B cell (primary cell): ENCODE measurements around the gene NME5. TPM values are rescaled to one million over a fixed set of nuclear protein-coding genes. Genes with fewer than 3 reads are reported as not detected.

Experiments used
- ATAC-seq: fragments of 200-7000 bp; cut with Tn5 transposase; one replicate; pipeline ENCODE4 v1.10.0; 2021; ENCODE audit warnings: low read depth, mild to moderate bottlenecking, moderate number of reproducible peaks, moderate library complexity
- CTCF ChIA-PET: fragments of 350-600 bp; sonication (Branson Sonifier 250); formaldehyde crosslinking; loops from one replicate; lab custom pipeline; 2021; ENCODE audit warnings: antibody characterized with exemption, inconsistent platforms; lab: Charles Lee
- POLR2A ChIA-PET: fragments of 350-600 bp; sonication (Branson Sonifier 250); formaldehyde crosslinking; loops from one replicate; lab custom pipeline; 2021; ENCODE audit warnings: antibody characterized with exemption; lab: Charles Lee
- DNase-seq: peaks from one replicate; pipeline ENCODE4 v3.0.0; 2013
- H2AFZ ChIP-seq: 2 replicates; pipeline ENCODE4 v1.6.1; 2012; ENCODE audit warnings: mild to moderate bottlenecking, low read depth, low read length; ENCODE audit not compliant: insufficient read depth, poor library complexity, severe bottlenecking
- H3K27ac ChIP-seq, 2 donors: 1 replicate in 1 of 2; 2 replicates in 1 of 2; pipeline ENCODE4 v1.5.1; 2012 to 2013; ENCODE audit warnings: low read length in 2 of 2, mild to moderate bottlenecking in 2 of 2, moderate library complexity in 1 of 2
- H3K27me3 ChIP-seq, 4 experiments: fragments of 200-600 bp in 1 of 4; sonication (generic) in 1 of 4; replicated peaks in 1 of 4; 1 replicate in 2 of 4; 2 replicates in 2 of 4; pipeline versions ENCODE4 v1.6.1 to v1.7.0; 2013 to 2016; ENCODE audit warnings: low read length in 3 of 4, mild to moderate bottlenecking in 2 of 4, mixed read lengths in 1 of 4, moderate library complexity in 1 of 4; ENCODE audit not compliant: insufficient read depth in 4 of 4, control insufficient read depth in 3 of 4; ENCODE audit errors: control extremely low read depth in 1 of 4
- H3K36me3 ChIP-seq, 2 experiments: replicated peaks in 1 of 2; 1 replicate in 1 of 2; 2 replicates in 1 of 2; pipeline versions ENCODE4 v1.6.1 to v1.7.1; 2013; ENCODE audit warnings: low read length in 1 of 2; ENCODE audit not compliant: insufficient read depth in 2 of 2, control insufficient read depth in 1 of 2; ENCODE audit errors: control extremely low read depth in 1 of 2, extremely low read depth in 1 of 2
- H3K4me1 ChIP-seq, 2 donors: fragments of 200-600 bp in 1 of 2; sonication (generic) in 1 of 2; 1 replicate in 1 of 2; 2 replicates in 1 of 2; pipeline versions ENCODE4 v1.5.1 to v1.6.1; 2013 to 2017; ENCODE audit warnings: low read length in 2 of 2; ENCODE audit not compliant: control insufficient read depth in 2 of 2, insufficient read depth in 2 of 2
- H3K4me2 ChIP-seq: replicated peaks from 2 replicates; pipeline ENCODE3; 2012; ENCODE audit warnings: mild to moderate bottlenecking, low read depth, low read length; ENCODE audit not compliant: poor library complexity, severe bottlenecking
- H3K4me3 ChIP-seq, 5 experiments: fragments of 200-600 bp in 1 of 5; sonication (generic) in 1 of 5; 1 replicate in 3 of 5; 2 replicates in 2 of 5; pipeline versions ENCODE4 v1.5.1 to v1.7.0; 2011 to 2016; ENCODE audit warnings: low read length in 4 of 5, mild to moderate bottlenecking in 4 of 5, low read depth in 2 of 5, control low read depth in 1 of 5, moderate library complexity in 1 of 5; ENCODE audit not compliant: insufficient read depth in 1 of 5; ENCODE audit errors: control extremely low read depth in 1 of 5, extremely low read depth in 1 of 5
- H3K79me2 ChIP-seq: fragments of 200-600 bp; sonication (generic); one replicate; pipeline ENCODE4 v1.6.0; 2016; ENCODE audit warnings: low read length; ENCODE audit not compliant: control insufficient read depth, insufficient read depth
- H3K9ac ChIP-seq: fragments of 200-600 bp; sonication (generic); 2 replicates; pipeline ENCODE4 v1.6.1; 2017; ENCODE audit warnings: mild to moderate bottlenecking, low read length, moderate library complexity
- H3K9me3 ChIP-seq, 3 donors: one replicate each; pipeline versions ENCODE4 v1.6.1 to v1.7.1; 2013; ENCODE audit warnings: low read length in 2 of 3; ENCODE audit not compliant: control insufficient read depth in 2 of 3, insufficient read depth in 1 of 3; ENCODE audit errors: control extremely low read depth in 1 of 3
- H4K20me1 ChIP-seq: 2 replicates; pipeline ENCODE4 v1.6.0; 2012; ENCODE audit warnings: mild to moderate bottlenecking, low read length; ENCODE audit not compliant: insufficient read depth, control insufficient read depth, poor library complexity, severe bottlenecking
- H3K27ac Mint-ChIP-seq: one replicate; pipeline ENCODE4 v1.8.0; 2021; ENCODE audit warnings: mixed read lengths
- H3K27me3 Mint-ChIP-seq: one replicate; pipeline ENCODE4 v1.8.0; 2021; ENCODE audit warnings: mixed read lengths
- H3K4me1 Mint-ChIP-seq: one replicate; pipeline ENCODE4 v1.8.0; 2021; ENCODE audit warnings: mixed read lengths
- H3K4me3 Mint-ChIP-seq: one replicate; pipeline ENCODE4 v1.8.0; 2021; ENCODE audit warnings: mixed read lengths
- H3K9me3 Mint-ChIP-seq: one replicate; pipeline ENCODE4 v1.8.0; 2022; ENCODE audit warnings: mixed read lengths; ENCODE audit not compliant: insufficient read depth
- EZH2 ChIP-seq: IDR thresholded peaks from 2 replicates; pipeline ENCODE4 v1.6.1; 2012; ENCODE audit warnings: borderline replicate concordance, low read depth, mild to moderate bottlenecking, moderate library complexity, low read length; ENCODE audit not compliant: insufficient read depth, poor library complexity, severe bottlenecking
- WGBS: methylation state at CpG from one replicate; pipeline ENCODE4 v1.1.5; 2013; ENCODE audit warnings: missing lambda C conversion rate; ENCODE audit not compliant: insufficient coverage; 5-methylcytosine and 5-hydroxymethylcytosine counted together
- intact Hi-C: fragments of 100-400 bp; cut with micrococcal nuclease; formaldehyde crosslinking; loops from one replicate; pipeline ENCODE4 v1.10.0; 2022
- polyA plus RNA-seq: library from polyadenylated mRNA; depleted of rRNA; stranded (reverse); fragments of >200 nt; gene quantifications from 2 replicates; pipeline ENCODE4 v1.2.3, GENCODE V29; 2012
- total RNA-seq, 2 donors: library from RNA; stranded (reverse); fragments of 120-200 nt in 1 of 2; gene quantifications; 1 replicate in 1 of 2; 2 replicates in 1 of 2; pipeline versions ENCODE4 v1.2.3 to v1.2.4, GENCODE V29; 2013 to 2022
- TF ChIP-seq, protein P1 (sequence below): fragments of 200-600 bp; IDR thresholded peaks from one replicate; pipeline ENCODE4 v1.8.0; 2022; ENCODE audit warnings: antibody characterized with exemption, mild to moderate bottlenecking

Gene NME5
- total and polyA plus RNA-seq, 2 donors (not counting 1 experiment from before 2014, with no cell fraction given): not detected

DNA sequence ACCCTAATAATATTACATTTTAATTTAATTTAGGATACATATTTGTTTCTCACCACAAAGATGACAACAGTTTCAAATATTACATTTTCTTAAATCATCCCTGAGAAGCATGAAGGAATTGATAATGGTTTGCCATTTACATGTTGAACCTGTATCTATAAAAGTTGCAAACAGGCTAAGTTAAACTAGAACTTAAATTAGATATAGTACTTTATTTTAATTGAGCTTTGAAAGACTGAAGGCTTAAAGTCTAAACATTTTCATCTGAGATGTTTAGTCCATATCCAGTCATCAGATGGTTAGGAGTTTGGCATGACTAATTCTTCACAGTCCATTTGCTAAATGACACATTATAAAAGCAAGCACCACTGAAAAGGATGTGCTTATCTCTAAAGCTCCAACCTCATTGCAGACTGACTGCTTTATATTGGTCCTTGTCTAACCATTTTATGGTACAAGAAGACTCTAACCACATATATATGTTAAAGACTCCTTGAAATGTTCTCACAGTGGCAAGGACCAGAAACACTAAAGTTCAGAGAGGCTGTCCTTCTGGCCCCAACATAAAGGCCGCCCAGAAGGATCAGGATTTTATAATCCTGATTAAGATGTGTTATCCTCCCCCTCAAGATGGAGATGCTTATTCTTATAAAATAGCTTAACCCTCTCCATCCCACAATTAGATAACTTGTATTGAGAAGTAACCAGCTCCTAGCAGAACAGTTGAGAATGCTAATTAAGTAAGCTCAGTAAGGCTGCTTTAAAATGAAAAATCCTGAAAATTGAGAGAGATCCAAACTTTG lies 29.6 kb downstream of the NME5 start:
- Histone ChIP-seq H3K4me3 (no peak overlapping the region), H3K27ac (no peak overlapping the region), H2AFZ (no peak overlapping the region), H3K27me3 (peaks cover 0 to 5% (median 3%) of the 10 kb centered on the region in 4 experiments), H3K36me3 (no peaks in the 10 kb centered on the region), H3K9ac (no peak overlapping the region), H3K9me3 (no peaks in the 10 kb centered on the region), H3K4me1 (no peaks in the 10 kb centered on the region), H3K4me2 (no peak overlapping the region), H4K20me1 (no peaks in the 10 kb centered on the region), H3K79me2 (no peaks in the 10 kb centered on the region)
- TF ChIP-seq, protein P1, sequence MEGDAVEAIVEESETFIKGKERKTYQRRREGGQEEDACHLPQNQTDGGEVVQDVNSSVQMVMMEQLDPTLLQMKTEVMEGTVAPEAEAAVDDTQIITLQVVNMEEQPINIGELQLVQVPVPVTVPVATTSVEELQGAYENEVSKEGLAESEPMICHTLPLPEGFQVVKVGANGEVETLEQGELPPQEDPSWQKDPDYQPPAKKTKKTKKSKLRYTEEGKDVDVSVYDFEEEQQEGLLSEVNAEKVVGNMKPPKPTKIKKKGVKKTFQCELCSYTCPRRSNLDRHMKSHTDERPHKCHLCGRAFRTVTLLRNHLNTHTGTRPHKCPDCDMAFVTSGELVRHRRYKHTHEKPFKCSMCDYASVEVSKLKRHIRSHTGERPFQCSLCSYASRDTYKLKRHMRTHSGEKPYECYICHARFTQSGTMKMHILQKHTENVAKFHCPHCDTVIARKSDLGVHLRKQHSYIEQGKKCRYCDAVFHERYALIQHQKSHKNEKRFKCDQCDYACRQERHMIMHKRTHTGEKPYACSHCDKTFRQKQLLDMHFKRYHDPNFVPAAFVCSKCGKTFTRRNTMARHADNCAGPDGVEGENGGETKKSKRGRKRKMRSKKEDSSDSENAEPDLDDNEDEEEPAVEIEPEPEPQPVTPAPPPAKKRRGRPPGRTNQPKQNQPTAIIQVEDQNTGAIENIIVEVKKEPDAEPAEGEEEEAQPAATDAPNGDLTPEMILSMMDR: no peak
- TF ChIP-seq EZH2: no peak
- intact Hi-C loops: no loop called here
- ChIA-PET CTCF (interaction anchor here (0.6 to 2.1 kb wide), 5 partner anchors 17 to 41 kb away, joined by 3 to 7 read pairs (median 4); no protein-coding TSS in a partner anchor), POLR2A (no interaction called here)
- WGBS: no CpG with 5 or more reads among the region's 1 CpG
- H3K27me3 Mint-ChIP-seq: peaks cover 20% of the 10 kb centered on the region
- no peak overlapping the region for H3K4me3 Mint-ChIP-seq
- H3K9me3 Mint-ChIP-seq: no peaks in the 10 kb centered on the region
- DNase-seq: no peak
- no peaks in the 10 kb centered on the region for H3K4me1 Mint-ChIP-seq
- no peak for ATAC-seq
- no peak overlapping the region for H3K27ac Mint-ChIP-seq

DNA sequence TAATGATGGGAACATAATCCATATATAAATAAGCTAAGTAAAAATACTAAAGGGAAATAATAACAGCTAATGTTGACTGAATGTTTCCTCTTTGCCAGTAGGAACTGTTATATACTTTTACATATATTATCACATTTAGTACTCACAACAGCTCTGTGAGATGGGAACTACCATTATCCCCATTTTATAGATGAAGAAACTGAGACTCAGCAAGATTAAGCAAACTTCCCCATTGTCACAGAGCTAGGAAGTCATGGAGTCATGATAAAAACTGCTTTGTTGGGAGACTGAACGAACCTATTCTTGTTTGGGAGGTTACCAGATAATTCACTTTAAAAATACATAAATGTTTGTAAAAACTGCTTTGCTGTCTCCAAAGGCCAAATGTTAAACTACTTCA lies 32.0 kb downstream of the NME5 start:
- POLR2A ChIA-PET: interaction anchor here (0.7 kb wide), 1 partner anchor 388 kb away, joined by 3 read pairs; no protein-coding TSS in a partner anchor
- TF ChIP-seq, protein P1: no peak
- TF ChIP-seq EZH2: no peak
- ATAC-seq (no peak), DNase-seq (no peak)
- Histone ChIP-seq H2AFZ (no peak overlapping the region), H3K36me3 (no peaks in the 10 kb centered on the region), H3K79me2 (no peaks in the 10 kb centered on the region), H3K27me3 (peaks cover 0 to 5% (median 3%) of the 10 kb centered on the region in 4 experiments), H3K27ac (no peak overlapping the region), H4K20me1 (no peaks in the 10 kb centered on the region), H3K4me1 (peaks cover 13% of the 10 kb centered on the region in 2 donors), H3K4me2 (no peak overlapping the region), H3K9ac (no peak overlapping the region), H3K4me3 (no peak overlapping the region), H3K9me3 (no peaks in the 10 kb centered on the region)
- no CpG with 5 or more reads among the region's 1 CpG for WGBS
- intact Hi-C loops: no loop called here
- CTCF ChIA-PET: interaction anchor here (0.8 kb wide), 2 partner anchors 27 to 31 kb away, joined by 3 read pairs; no protein-coding TSS in a partner anchor
- Mint-ChIP-seq H3K27ac (no peak overlapping the region), H3K4me3 (no peak overlapping the region), H3K9me3 (no peaks in the 10 kb centered on the region), H3K4me1 (peaks cover 17% of the 10 kb centered on the region), H3K27me3 (peaks cover 20% of the 10 kb centered on the region)
